Dendritic cell treated with granulocyte-macrophage colony-stimulating factor and Interleukin-4, amounts not matched to agents 40 ng/mL and 50 ng/mL, for 4 days (primary cell): ENCODE measurements around the gene ATP8A2.

Experiments used
- H3K27ac Mint-ChIP-seq: one replicate; pipeline ENCODE4 v1.8.0; 2022; ENCODE audit warnings: mild to moderate bottlenecking, mixed read lengths
- H3K27me3 Mint-ChIP-seq: one replicate; pipeline ENCODE4 v1.8.0; 2022; ENCODE audit warnings: mild to moderate bottlenecking, mixed read lengths
- H3K36me3 Mint-ChIP-seq: one replicate; pipeline ENCODE4 v1.8.0; 2022; ENCODE audit warnings: low read depth, mixed read lengths
- H3K4me1 Mint-ChIP-seq: one replicate; pipeline ENCODE4 v1.8.0; 2022; ENCODE audit warnings: low read depth, mixed read lengths
- H3K4me3 Mint-ChIP-seq: one replicate; pipeline ENCODE4 v1.8.0; 2022; ENCODE audit warnings: mild to moderate bottlenecking, moderate library complexity, mixed read lengths
- H3K9me3 Mint-ChIP-seq: one replicate; pipeline ENCODE4 v1.8.0; 2022; ENCODE audit warnings: mixed read lengths
- intact Hi-C: fragments of 100-400 bp; cut with micrococcal nuclease; formaldehyde crosslinking; loops from one replicate; pipeline ENCODE4 v1.15.0; 2022

ATP8A2 gene

GRCh38 chr13:25857830-25858229, 486.1 kb downstream of the ATP8A2 start:
- H3K36me3 Mint-ChIP-seq = no peaks in the 10 kb centered on the region
- no peaks in the 10 kb centered on the region for H3K4me1 Mint-ChIP-seq
- H3K27ac Mint-ChIP-seq = no peak overlapping the region
- intact Hi-C loops = no loop called here
- H3K4me3 Mint-ChIP-seq = no peak overlapping the region
- H3K27me3 Mint-ChIP-seq = peaks cover 3% of the 10 kb centered on the region
- H3K9me3 Mint-ChIP-seq = no peaks in the 10 kb centered on the region

GRCh38 chr13:25859528-25859927, 487.8 kb downstream of the ATP8A2 start:
- no peaks in the 10 kb centered on the region for H3K36me3 Mint-ChIP-seq
- intact Hi-C loops = no loop called here
- no peak overlapping the region for H3K27ac Mint-ChIP-seq
- H3K4me1 Mint-ChIP-seq = no peaks in the 10 kb centered on the region
- H3K27me3 Mint-ChIP-seq = peaks cover 4% of the 10 kb centered on the region
- no peaks in the 10 kb centered on the region for H3K9me3 Mint-ChIP-seq
- no peak overlapping the region for H3K4me3 Mint-ChIP-seq

GRCh38 chr13:25860265-25860664, 488.5 kb downstream of the ATP8A2 start:
- Mint-ChIP-seq H3K9me3 (no peaks in the 10 kb centered on the region), H3K4me3 (no peak overlapping the region), H3K4me1 (no peaks in the 10 kb centered on the region), H3K36me3 (no peaks in the 10 kb centered on the region), H3K27ac (no peak overlapping the region), H3K27me3 (peaks cover 4% of the 10 kb centered on the region)
- intact Hi-C loops = no loop called here

GRCh38 chr13:25860862-25861261, 489.1 kb downstream of the ATP8A2 start:
- H3K4me1 Mint-ChIP-seq = no peaks in the 10 kb centered on the region
- H3K36me3 Mint-ChIP-seq = no peaks in the 10 kb centered on the region
- intact Hi-C loops = no loop called here
- no peak overlapping the region for H3K4me3 Mint-ChIP-seq
- no peaks in the 10 kb centered on the region for H3K9me3 Mint-ChIP-seq
- peaks cover 5% of the 10 kb centered on the region for H3K27me3 Mint-ChIP-seq
- H3K27ac Mint-ChIP-seq = no peak overlapping the region

GRCh38 chr13:25862156-25862555, 490.4 kb downstream of the ATP8A2 start:
- H3K36me3 Mint-ChIP-seq = no peaks in the 10 kb centered on the region
- H3K27me3 Mint-ChIP-seq = peaks cover 7% of the 10 kb centered on the region
- intact Hi-C loops = no loop called here
- no peak overlapping the region for H3K27ac Mint-ChIP-seq
- H3K4me3 Mint-ChIP-seq = no peak overlapping the region
- no peaks in the 10 kb centered on the region for H3K9me3 Mint-ChIP-seq
- no peaks in the 10 kb centered on the region for H3K4me1 Mint-ChIP-seq

GRCh38 chr13:25864116-25864515, 492.3 kb downstream of the ATP8A2 start:
- Mint-ChIP-seq H3K27ac (no peak overlapping the region), H3K4me3 (no peak overlapping the region), H3K9me3 (no peaks in the 10 kb centered on the region), H3K4me1 (no peaks in the 10 kb centered on the region), H3K36me3 (no peaks in the 10 kb centered on the region), H3K27me3 (peaks cover 7% of the 10 kb centered on the region)
- intact Hi-C loops = no loop called here

- H3K27ac Mint-ChIP-seq = no peak overlapping the region
- peaks cover 7% of the 10 kb centered on the region for H3K27me3 Mint-ChIP-seq
- intact Hi-C loops = no loop called here
- H3K9me3 Mint-ChIP-seq = no peaks in the 10 kb centered on the region
- no peaks in the 10 kb centered on the region for H3K36me3 Mint-ChIP-seq
- H3K4me3 Mint-ChIP-seq = no peak overlapping the region
- H3K4me1 Mint-ChIP-seq = no peaks in the 10 kb centered on the region
Measured at GRCh38 chr13:25864936-25865335, 493.2 kb downstream of the ATP8A2 start.

GRCh38 chr13:25865391-25865790, 493.6 kb downstream of the ATP8A2 start:
- Mint-ChIP-seq H3K4me1 (no peaks in the 10 kb centered on the region), H3K9me3 (no peaks in the 10 kb centered on the region), H3K27me3 (peaks cover 7% of the 10 kb centered on the region), H3K27ac (no peak overlapping the region), H3K36me3 (no peaks in the 10 kb centered on the region), H3K4me3 (no peak overlapping the region)
- intact Hi-C loops = no loop called here

GRCh38 chr13:25867038-25867437, 495.3 kb downstream of the ATP8A2 start:
- intact Hi-C loops = no loop called here
- Mint-ChIP-seq H3K4me1 (peaks cover 8% of the 10 kb centered on the region), H3K36me3 (no peaks in the 10 kb centered on the region), H3K27me3 (peaks cover 5% of the 10 kb centered on the region), H3K27ac (no peak overlapping the region), H3K9me3 (no peaks in the 10 kb centered on the region), H3K4me3 (no peak overlapping the region)

GRCh38 chr13:25868490-25868889, 496.7 kb downstream of the ATP8A2 start:
- H3K4me1 Mint-ChIP-seq = peaks cover 20% of the 10 kb centered on the region
- no peak overlapping the region for H3K27ac Mint-ChIP-seq
- no peaks in the 10 kb centered on the region for H3K36me3 Mint-ChIP-seq
- no peak overlapping the region for H3K4me3 Mint-ChIP-seq
- H3K9me3 Mint-ChIP-seq = no peaks in the 10 kb centered on the region
- H3K27me3 Mint-ChIP-seq = peaks cover 5% of the 10 kb centered on the region
- intact Hi-C loops = no loop called here

- H3K27ac Mint-ChIP-seq = no peak overlapping the region
- H3K27me3 Mint-ChIP-seq = peaks cover 3% of the 10 kb centered on the region
- intact Hi-C loops = no loop called here
- no peak overlapping the region for H3K4me3 Mint-ChIP-seq
- peaks cover 12% of the 10 kb centered on the region for H3K9me3 Mint-ChIP-seq
- no peaks in the 10 kb centered on the region for H3K36me3 Mint-ChIP-seq
- H3K4me1 Mint-ChIP-seq = peaks cover 31% of the 10 kb centered on the region
Measured at GRCh38 chr13:25869941-25870340, 498.2 kb downstream of the ATP8A2 start.

- intact Hi-C loops = no loop called here
- Mint-ChIP-seq H3K9me3 (peaks cover 12% of the 10 kb centered on the region), H3K27me3 (no peaks in the 10 kb centered on the region), H3K4me1 (peaks cover 37% of the 10 kb centered on the region), H3K4me3 (no peak overlapping the region), H3K27ac (no peak overlapping the region), H3K36me3 (no peaks in the 10 kb centered on the region)
Measured at GRCh38 chr13:25871389-25872125, 499.8 kb downstream of the ATP8A2 start.

GRCh38 chr13:25872481-25873241, 500.9 kb downstream of the ATP8A2 start:
- peaks cover 12% of the 10 kb centered on the region for H3K9me3 Mint-ChIP-seq

GRCh38 chr13:25873242-25873612, 501.5 kb downstream of the ATP8A2 start:
- Mint-ChIP-seq H3K4me1 (peaks cover 37% of the 10 kb centered on the region), H3K36me3 (no peaks in the 10 kb centered on the region), H3K9me3 (peaks cover 12% of the 10 kb centered on the region), H3K4me3 (no peak overlapping the region), H3K27ac (no peak overlapping the region), H3K27me3 (no peaks in the 10 kb centered on the region)
- intact Hi-C loops = no loop called here

More at GRCh38 chr13:25872481-25873241, 500.9 kb downstream of the ATP8A2 start:
- no peak overlapping the region for H3K4me3 Mint-ChIP-seq
- peaks cover 37% of the 10 kb centered on the region for H3K4me1 Mint-ChIP-seq
- intact Hi-C loops = no loop called here
- no peak overlapping the region for H3K27ac Mint-ChIP-seq
- H3K36me3 Mint-ChIP-seq = no peaks in the 10 kb centered on the region
- H3K27me3 Mint-ChIP-seq = no peaks in the 10 kb centered on the region
